DND-41 (cell line): Measurements from ENCODE around the gene ARHGAP20.

ENCODE experiments used
- ATAC-seq: fragments of 200-7000 bp; cut with Tn5 transposase; 3 replicates; pipeline ENCODE4 v1.9.1; 2021; ENCODE audit warnings: low read depth; ENCODE audit not compliant: insufficient read depth
- DNase-seq: peaks from one replicate; pipeline ENCODE4 v3.0.0-alpha.2; 2020
- H2AFZ ChIP-seq: 2 replicates; pipeline ENCODE4 v1.6.0; 2012; ENCODE audit warnings: low read depth, low read length
- H3K27ac ChIP-seq: 2 replicates; pipeline ENCODE4 v1.5.1; 2012; ENCODE audit warnings: low read length, inconsistent platforms
- H3K27me3 ChIP-seq: fragments of 200-600 bp; sonication (generic); 2 replicates; pipeline ENCODE4 v1.6.0; 2012; ENCODE audit warnings: low read length, mild to moderate bottlenecking, inconsistent platforms; ENCODE audit not compliant: insufficient read depth, poor library complexity
- H3K36me3 ChIP-seq: 2 replicates; pipeline ENCODE4 v1.5.1; 2012; ENCODE audit warnings: low read length, inconsistent platforms; ENCODE audit not compliant: insufficient read depth
- H3K4me1 ChIP-seq: 2 replicates; pipeline ENCODE4 v1.5.1; 2012; ENCODE audit warnings: mild to moderate bottlenecking, low read length; ENCODE audit not compliant: insufficient read depth
- H3K4me2 ChIP-seq: 2 replicates; pipeline ENCODE4 v1.6.0; 2012; ENCODE audit warnings: mild to moderate bottlenecking, moderate library complexity, low read length, inconsistent platforms; ENCODE audit not compliant: insufficient read depth
- H3K4me3 ChIP-seq, 2 experiments: fragments of 200-600 bp in 1 of 2; shearing (Covaris generic) in 1 of 2; 2 replicates each; pipeline ENCODE4 v1.5.1; 2012 to 2016; ENCODE audit warnings: inconsistent platforms in 2 of 2, low read length in 2 of 2, mild to moderate bottlenecking in 2 of 2, low read depth in 1 of 2, moderate library complexity in 1 of 2
- H3K79me2 ChIP-seq: 2 replicates; pipeline ENCODE4 v1.6.0; 2012; ENCODE audit warnings: low read length, inconsistent platforms; ENCODE audit not compliant: insufficient read depth
- H3K9ac ChIP-seq: 2 replicates; pipeline ENCODE4 v1.6.0; 2012; ENCODE audit warnings: low read depth, mild to moderate bottlenecking, inconsistent platforms, low read length, moderate library complexity
- H3K9me3 ChIP-seq: 2 replicates; pipeline ENCODE4 v1.5.1; 2012; ENCODE audit warnings: low read length, moderate library complexity, mild to moderate bottlenecking, inconsistent platforms; ENCODE audit not compliant: insufficient read depth, severe bottlenecking
- H4K20me1 ChIP-seq: 2 replicates; pipeline ENCODE4 v1.6.0; 2012; ENCODE audit warnings: low read length; ENCODE audit not compliant: insufficient read depth
- CTCF ChIP-seq: IDR thresholded peaks from 2 replicates; pipeline ENCODE4 v1.5.1; 2012; ENCODE audit warnings: borderline replicate concordance, low read length, moderate library complexity, mild to moderate bottlenecking; ENCODE audit not compliant: poor library complexity, severe bottlenecking; ENCODE audit errors: extremely low read depth
- EZH2 ChIP-seq: IDR thresholded peaks from 3 replicates; pipeline ENCODE4 v1.6.1; 2012; ENCODE audit warnings: borderline replicate concordance, low read depth, mild to moderate bottlenecking, moderate library complexity, low read length, inconsistent platforms; ENCODE audit not compliant: severe bottlenecking

ARHGAP20 gene

GRCh38 chr11:110529043-110529442 lies 183.2 kb downstream of the ARHGAP20 start:
- H3K27ac ChIP-seq = no peak overlapping the region
- no peaks in the 10 kb centered on the region for H3K79me2 ChIP-seq
- TF ChIP-seq EZH2 (no peak), CTCF (no peak)
- H3K9me3 ChIP-seq = no peaks in the 10 kb centered on the region
- H2AFZ ChIP-seq = no peak overlapping the region
- no peak overlapping the region for H3K4me2 ChIP-seq
- H3K4me1 ChIP-seq = no peaks in the 10 kb centered on the region
- DNase-seq (no peak), ATAC-seq (no peak)
- no peaks in the 10 kb centered on the region for H3K36me3 ChIP-seq
- H3K9ac ChIP-seq = no peak overlapping the region
- no peaks in the 10 kb centered on the region for H3K27me3 ChIP-seq
- H4K20me1 ChIP-seq = no peaks in the 10 kb centered on the region
- H3K4me3 ChIP-seq = no peak overlapping the region

GRCh38 chr11:110527146-110527545 lies 185.1 kb downstream of the ARHGAP20 start:
- no peaks in the 10 kb centered on the region for H3K36me3 ChIP-seq
- no peak overlapping the region for H3K4me3 ChIP-seq
- H2AFZ ChIP-seq = no peak overlapping the region
- peaks cover 3% of the 10 kb centered on the region for H3K9me3 ChIP-seq
- H3K27ac ChIP-seq = no peak overlapping the region
- ATAC-seq (no peak), DNase-seq (no peak)
- no peak overlapping the region for H3K9ac ChIP-seq
- no peak overlapping the region for H3K4me2 ChIP-seq
- TF ChIP-seq EZH2 (no peak), CTCF (no peak)
- no peaks in the 10 kb centered on the region for H3K79me2 ChIP-seq
- no peaks in the 10 kb centered on the region for H3K4me1 ChIP-seq
- no peaks in the 10 kb centered on the region for H4K20me1 ChIP-seq
- no peaks in the 10 kb centered on the region for H3K27me3 ChIP-seq
